ENCODE results near the gene PARD3B. TPM values are rescaled to one million over a fixed set of nuclear protein-coding genes. Genes with fewer than 3 reads are reported as not detected.

PARD3B gene
- polyA plus RNA-seq, 3 donors = not detected

DNA sequence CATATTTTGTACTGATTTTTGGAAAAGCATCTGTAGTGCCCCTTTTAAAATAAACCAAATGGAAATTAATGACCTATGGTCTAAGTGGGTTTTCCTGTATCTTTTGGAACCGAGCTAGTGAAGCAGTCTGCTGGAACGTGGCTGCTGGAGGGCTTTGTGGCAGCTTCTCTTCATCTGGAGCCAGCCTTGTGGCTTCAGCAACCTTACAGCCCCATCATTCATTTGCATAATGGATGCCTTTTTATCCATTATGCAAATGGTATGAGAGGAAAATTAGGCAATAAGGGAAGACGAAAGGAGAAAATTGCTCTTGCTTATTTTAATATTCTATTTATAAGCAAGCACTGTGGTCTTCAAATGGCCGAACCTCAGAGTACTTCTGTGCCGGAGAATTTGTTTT lies 421.0 kb downstream of the PARD3B start:
- Histone ChIP-seq H3K36me3 (replicated peaks in 1 of 2; ENCODE audit: control insufficient read depth in 1 of 2, insufficient read depth in 2 of 2, low read length in 2 of 2) (no peaks in the 10 kb centered on the region), H4K20me1 (ENCODE audit: insufficient read depth, low read length) (no peaks in the 10 kb centered on the region), H3K79me2 (ENCODE audit: insufficient read depth, low read length) (no peaks in the 10 kb centered on the region), H3K9ac (ENCODE audit: insufficient read depth, low read length, poor library complexity, severe bottlenecking) (no peak overlapping the region), H3K9me3 (replicated peaks in 1 of 2; ENCODE audit: control insufficient read depth in 1 of 2, insufficient read depth in 1 of 2, low read length in 2 of 2) (no peaks in the 10 kb centered on the region), H3K27me3 (ENCODE audit: control insufficient read depth in 2 of 2, insufficient read depth in 2 of 2, low read length in 2 of 2) (no peaks in the 10 kb centered on the region), H3K4me3 (replicated peaks in 1 of 3; ENCODE audit: low read depth in 2 of 3, low read length in 3 of 3) (no peak overlapping the region), H2AFZ (ENCODE audit: insufficient read depth, low read depth, low read length, poor library complexity, severe bottlenecking) (no peak overlapping the region), H3K4me1 (ENCODE audit: control insufficient read depth in 1 of 2, insufficient read depth in 2 of 2, low read length in 2 of 2) (peaks cover 11 to 12% of the 10 kb centered on the region in 2 donors), H3K4me2 (replicated peaks; ENCODE audit: extremely low read depth, low read length, poor library complexity, severe bottlenecking) (no peak overlapping the region), H3K27ac (ENCODE audit: low read depth in 1 of 2, low read length in 2 of 2) (no peak overlapping the region)
- DNase-seq = no peak
- peaks cover 0 to 1% (median 0%) of the 10 kb centered on the region in 7 donors for H3K9me3 Mint-ChIP-seq
- no CpG with 5 or more reads among the region's 5 CpGs for WGBS (ENCODE audit: insufficient coverage)
- H3K4me3 Mint-ChIP-seq = no peak overlapping the region
- peaks cover 10% of the 10 kb centered on the region for H3K4me1 Mint-ChIP-seq
- H3K27ac Mint-ChIP-seq = no peak overlapping the region
- intact Hi-C loops (cut with micrococcal nuclease) = no loop called here
- TF ChIP-seq, protein P1, sequence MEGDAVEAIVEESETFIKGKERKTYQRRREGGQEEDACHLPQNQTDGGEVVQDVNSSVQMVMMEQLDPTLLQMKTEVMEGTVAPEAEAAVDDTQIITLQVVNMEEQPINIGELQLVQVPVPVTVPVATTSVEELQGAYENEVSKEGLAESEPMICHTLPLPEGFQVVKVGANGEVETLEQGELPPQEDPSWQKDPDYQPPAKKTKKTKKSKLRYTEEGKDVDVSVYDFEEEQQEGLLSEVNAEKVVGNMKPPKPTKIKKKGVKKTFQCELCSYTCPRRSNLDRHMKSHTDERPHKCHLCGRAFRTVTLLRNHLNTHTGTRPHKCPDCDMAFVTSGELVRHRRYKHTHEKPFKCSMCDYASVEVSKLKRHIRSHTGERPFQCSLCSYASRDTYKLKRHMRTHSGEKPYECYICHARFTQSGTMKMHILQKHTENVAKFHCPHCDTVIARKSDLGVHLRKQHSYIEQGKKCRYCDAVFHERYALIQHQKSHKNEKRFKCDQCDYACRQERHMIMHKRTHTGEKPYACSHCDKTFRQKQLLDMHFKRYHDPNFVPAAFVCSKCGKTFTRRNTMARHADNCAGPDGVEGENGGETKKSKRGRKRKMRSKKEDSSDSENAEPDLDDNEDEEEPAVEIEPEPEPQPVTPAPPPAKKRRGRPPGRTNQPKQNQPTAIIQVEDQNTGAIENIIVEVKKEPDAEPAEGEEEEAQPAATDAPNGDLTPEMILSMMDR (IDR thresholded peaks at IDR 0.05) = no peak
- no peaks in the 10 kb centered on the region for H3K36me3 Mint-ChIP-seq
- H3K27me3 Mint-ChIP-seq (ENCODE audit: low read depth in 3 of 3) = peaks cover 0 to 3% (median 0%) of the 10 kb centered on the region in 3 donors

DNA sequence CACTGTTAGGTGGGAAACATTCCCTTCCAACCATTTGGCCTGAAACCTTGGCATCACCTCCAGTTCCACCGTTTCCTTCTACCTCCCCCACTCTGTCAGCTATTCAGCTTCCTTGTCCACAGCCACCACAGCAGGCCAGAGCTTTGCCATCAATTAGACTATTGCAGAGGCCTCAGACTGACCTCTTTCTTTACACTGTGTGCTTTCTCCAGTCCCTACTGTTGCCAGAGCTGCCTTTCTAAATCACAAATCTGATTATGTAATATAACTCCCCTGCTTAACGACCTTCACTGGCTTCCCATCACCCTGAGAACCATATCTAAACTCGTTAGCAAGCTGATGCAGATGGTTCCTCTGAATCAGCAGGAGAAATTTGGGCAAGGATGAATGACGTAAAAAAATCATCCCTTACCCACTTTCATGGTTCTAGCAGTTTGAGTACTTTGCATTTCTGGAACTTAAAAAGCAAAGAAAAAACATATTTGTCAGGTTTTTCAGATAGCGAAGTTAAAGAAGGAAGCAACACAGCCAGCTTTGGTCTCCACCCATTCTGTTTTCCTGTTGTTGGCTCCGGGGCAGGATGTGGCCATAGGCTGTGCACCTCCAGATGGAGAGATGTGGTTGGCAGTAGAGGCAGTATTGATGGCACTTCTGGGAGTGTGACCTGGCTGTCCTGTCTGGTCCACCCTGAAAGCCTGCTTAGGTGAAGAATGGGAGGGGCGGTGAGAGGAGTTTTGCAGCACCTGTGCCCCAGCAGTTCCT lies 422.1 kb downstream of the PARD3B start:
- peak overlapping the region; percentile 69 for H2AFZ ChIP-seq (ENCODE audit: insufficient read depth, low read depth, low read length, poor library complexity, severe bottlenecking)
- peak in 1 of 3 donors; percentile 3 for DNase-seq
- H3K27ac ChIP-seq (ENCODE audit: low read depth in 1 of 2, low read length in 2 of 2) = peak overlapping the region in 1 of 2 donors; percentile 33
- no peaks in the 10 kb centered on the region for H3K36me3 ChIP-seq (replicated peaks in 1 of 2; ENCODE audit: control insufficient read depth in 1 of 2, insufficient read depth in 2 of 2, low read length in 2 of 2)
- H3K4me1 Mint-ChIP-seq = peaks cover 10% of the 10 kb centered on the region
- H3K36me3 Mint-ChIP-seq = no peaks in the 10 kb centered on the region
- no peaks in the 10 kb centered on the region for H3K9me3 ChIP-seq (replicated peaks in 1 of 2; ENCODE audit: control insufficient read depth in 1 of 2, insufficient read depth in 1 of 2, low read length in 2 of 2)
- H3K4me1 ChIP-seq (ENCODE audit: control insufficient read depth in 1 of 2, insufficient read depth in 2 of 2, low read length in 2 of 2) = peaks cover 11 to 12% of the 10 kb centered on the region in 2 donors
- TF ChIP-seq, protein P1 (IDR thresholded peaks at IDR 0.05) = no peak
- no peak overlapping the region for H3K9ac ChIP-seq (ENCODE audit: insufficient read depth, low read length, poor library complexity, severe bottlenecking)
- H3K27me3 ChIP-seq (ENCODE audit: control insufficient read depth in 2 of 2, insufficient read depth in 2 of 2, low read length in 2 of 2) = no peaks in the 10 kb centered on the region
- H4K20me1 ChIP-seq (ENCODE audit: insufficient read depth, low read length) = no peaks in the 10 kb centered on the region
- 0% methylated on average over 2 of the region's 7 CpGs for WGBS (ENCODE audit: insufficient coverage)
- H3K27ac Mint-ChIP-seq = peak overlapping the region in 1 of 7 donors; percentile 22
- no peaks in the 10 kb centered on the region for H3K79me2 ChIP-seq (ENCODE audit: insufficient read depth, low read length)
- peak overlapping the region; percentile 47 for H3K4me2 ChIP-seq (replicated peaks; ENCODE audit: extremely low read depth, low read length, poor library complexity, severe bottlenecking)
- H3K4me3 Mint-ChIP-seq = peak overlapping the region; percentile 34 to 53
- no peaks in the 10 kb centered on the region for H3K9me3 Mint-ChIP-seq
- intact Hi-C loops (cut with micrococcal nuclease) = no loop called here
- peak overlapping the region in 1 of 3 experiments; percentile 41 for H3K4me3 ChIP-seq (replicated peaks in 1 of 3; ENCODE audit: low read depth in 2 of 3, low read length in 3 of 3)
- H3K27me3 Mint-ChIP-seq (ENCODE audit: low read depth in 3 of 3) = peaks cover 0 to 3% (median 0%) of the 10 kb centered on the region in 3 donors

Measured in CD14-positive monocyte (primary cell).